ENCODE data around the gene TNFSF13B.
A peak's percentile ranks its signal among the peaks of the same experiment; 100 is the strongest.

Gene TNFSF13B, protein sequence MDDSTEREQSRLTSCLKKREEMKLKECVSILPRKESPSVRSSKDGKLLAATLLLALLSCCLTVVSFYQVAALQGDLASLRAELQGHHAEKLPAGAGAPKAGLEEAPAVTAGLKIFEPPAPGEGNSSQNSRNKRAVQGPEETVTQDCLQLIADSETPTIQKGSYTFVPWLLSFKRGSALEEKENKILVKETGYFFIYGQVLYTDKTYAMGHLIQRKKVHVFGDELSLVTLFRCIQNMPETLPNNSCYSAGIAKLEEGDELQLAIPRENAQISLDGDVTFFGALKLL

DNA sequence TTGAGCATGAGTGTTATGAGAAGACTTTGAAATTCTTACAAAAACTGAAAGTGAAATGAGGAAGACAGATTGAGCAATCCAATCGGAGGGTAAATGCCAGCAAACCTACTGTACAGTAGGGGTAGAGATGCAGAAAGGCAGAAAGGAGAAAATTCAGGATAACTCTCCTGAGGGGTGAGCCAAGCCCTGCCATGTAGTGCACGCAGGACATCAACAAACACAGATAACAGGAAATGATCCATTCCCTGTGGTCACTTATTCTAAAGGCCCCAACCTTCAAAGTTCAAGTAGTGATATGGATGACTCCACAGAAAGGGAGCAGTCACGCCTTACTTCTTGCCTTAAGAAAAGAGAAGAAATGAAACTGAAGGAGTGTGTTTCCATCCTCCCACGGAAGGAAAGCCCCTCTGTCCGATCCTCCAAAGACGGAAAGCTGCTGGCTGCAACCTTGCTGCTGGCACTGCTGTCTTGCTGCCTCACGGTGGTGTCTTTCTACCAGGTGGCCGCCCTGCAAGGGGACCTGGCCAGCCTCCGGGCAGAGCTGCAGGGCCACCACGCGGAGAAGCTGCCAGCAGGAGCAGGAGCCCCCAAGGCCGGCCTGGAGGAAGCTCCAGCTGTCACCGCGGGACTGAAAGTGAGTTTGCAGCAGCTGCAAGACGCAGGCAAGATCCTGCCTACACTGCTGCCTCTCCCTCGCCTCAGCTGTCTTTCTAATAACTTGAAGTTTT is at the start of gene TNFSF13B:
TNFSF13B (plus strand) TSS at position 118 of the 728 bp plus-strand sequence; CDS start at position 296, 178 bp downstream.
- Mint-ChIP-seq H3K27me3 (no peaks in the 10 kb centered on the region), H3K36me3 (ENCODE audit: low read depth) (peaks cover 18% of the 10 kb centered on the region), H3K9me3 (no peaks in the 10 kb centered on the region), H3K27ac (peak within 1 kb of the TSS; percentile 91), H3K4me3 (peak within 1 kb of the TSS; percentile 86), H3K4me1 (ENCODE audit: low read depth) (peaks cover 41% of the 10 kb centered on the region)
- intact Hi-C loops (cut with micrococcal nuclease), result loop anchor here (5.0 kb wide), 1 partner anchor 52 kb away; the partner anchor contains the start of genes ABHD13 and LIG4

DNA sequence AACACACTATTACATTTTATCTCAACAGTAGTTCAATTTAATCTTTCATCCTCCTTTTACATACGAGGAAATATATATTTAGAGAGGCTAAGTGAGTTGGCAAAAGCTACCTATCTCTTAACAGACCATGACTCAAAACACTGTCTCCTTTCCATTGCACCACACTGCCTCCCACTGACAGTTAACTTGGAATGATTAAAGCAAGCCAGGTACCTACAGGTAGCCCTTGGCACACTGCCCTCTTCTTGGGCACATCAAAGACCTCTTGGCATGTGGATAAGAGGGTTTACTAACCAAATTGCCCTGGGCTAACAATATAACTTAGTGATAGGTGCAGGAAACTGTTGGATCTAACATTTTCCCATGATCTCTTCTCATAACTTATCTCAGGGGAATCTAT is 49.5 kb upstream of the TNFSF13B start:
- H3K27ac Mint-ChIP-seq, result no peak overlapping the region
- peaks cover 23% of the 10 kb centered on the region for H3K4me1 Mint-ChIP-seq (ENCODE audit: low read depth)
- no peak overlapping the region for H3K4me3 Mint-ChIP-seq
- no peaks in the 10 kb centered on the region for H3K27me3 Mint-ChIP-seq
- no peaks in the 10 kb centered on the region for H3K9me3 Mint-ChIP-seq
- intact Hi-C loops (cut with micrococcal nuclease), result no loop called here
- peaks cover 8% of the 10 kb centered on the region for H3K36me3 Mint-ChIP-seq (ENCODE audit: low read depth)

DNA sequence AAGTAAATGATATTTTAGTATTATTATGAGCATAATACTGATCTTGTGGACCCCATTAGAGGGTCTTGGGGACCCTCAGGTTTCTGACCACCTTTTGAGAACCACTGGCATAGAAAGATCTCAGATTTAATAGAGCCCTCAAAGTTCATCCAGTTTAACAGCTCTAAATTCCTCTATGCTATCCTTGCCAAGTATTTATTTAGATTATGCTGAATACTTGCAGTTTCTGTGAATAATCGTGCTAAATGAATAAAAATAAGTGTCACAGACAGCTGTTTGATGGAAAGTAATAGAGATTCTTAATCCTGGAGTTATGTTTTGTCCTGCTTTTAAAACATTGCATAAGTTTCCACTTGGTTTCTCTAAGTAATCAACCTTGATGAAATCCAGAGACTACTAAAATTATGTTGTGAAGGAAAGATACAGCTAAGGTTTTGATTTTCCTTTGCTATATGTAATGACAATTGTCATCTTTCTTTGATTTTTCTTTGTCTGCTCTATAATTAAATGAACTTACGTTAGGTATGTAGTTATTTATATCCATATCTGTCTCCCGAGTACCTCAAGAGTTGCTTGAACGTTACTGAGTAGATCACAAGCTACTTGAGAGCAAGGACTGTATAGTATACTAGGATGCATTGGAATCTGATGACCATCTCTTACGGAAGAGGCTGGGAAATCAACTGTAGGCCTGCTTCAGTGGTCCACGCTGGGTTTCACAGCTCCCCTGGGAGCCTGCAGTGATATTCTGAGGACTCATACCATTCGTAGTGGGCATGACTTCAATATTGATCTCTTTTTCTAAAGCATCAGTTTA is 45.6 kb upstream of the TNFSF13B start:
- no peaks in the 10 kb centered on the region for H3K27me3 Mint-ChIP-seq
- no peaks in the 10 kb centered on the region for H3K9me3 Mint-ChIP-seq
- H3K27ac Mint-ChIP-seq, result no peak overlapping the region
- H3K4me1 Mint-ChIP-seq (ENCODE audit: low read depth), result peaks cover 24% of the 10 kb centered on the region
- intact Hi-C loops (cut with micrococcal nuclease), result no loop called here
- no peaks in the 10 kb centered on the region for H3K36me3 Mint-ChIP-seq (ENCODE audit: low read depth)
- no peak overlapping the region for H3K4me3 Mint-ChIP-seq

DNA sequence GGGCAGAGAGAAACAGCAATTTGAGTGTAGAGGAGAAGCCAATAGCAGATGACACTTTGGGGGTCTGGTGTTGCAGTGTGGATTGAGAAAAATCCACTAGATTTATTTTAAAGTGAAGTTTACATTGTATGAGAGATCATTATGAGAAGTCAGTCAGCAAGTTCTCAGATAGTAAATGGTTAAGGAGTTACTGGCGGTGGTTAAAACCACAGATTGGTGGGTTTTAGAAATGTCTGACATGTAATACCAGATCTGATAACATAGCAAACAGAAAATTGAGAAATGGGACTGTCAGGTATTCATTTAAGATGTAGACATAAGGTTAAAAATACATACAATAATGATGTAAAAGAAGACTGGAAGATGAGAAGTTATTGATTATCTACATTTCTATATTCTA is 44.1 kb upstream of the TNFSF13B start:
- Mint-ChIP-seq H3K27me3 (no peaks in the 10 kb centered on the region), H3K9me3 (no peaks in the 10 kb centered on the region), H3K4me3 (no peak overlapping the region), H3K27ac (no peak overlapping the region), H3K36me3 (ENCODE audit: low read depth) (peaks cover 15% of the 10 kb centered on the region), H3K4me1 (ENCODE audit: low read depth) (peaks cover 10% of the 10 kb centered on the region)
- intact Hi-C loops (cut with micrococcal nuclease), result loop anchor here (5.0 kb wide), 3 partner anchors 97 to 672 kb away; no protein-coding TSS in a partner anchor

DNA sequence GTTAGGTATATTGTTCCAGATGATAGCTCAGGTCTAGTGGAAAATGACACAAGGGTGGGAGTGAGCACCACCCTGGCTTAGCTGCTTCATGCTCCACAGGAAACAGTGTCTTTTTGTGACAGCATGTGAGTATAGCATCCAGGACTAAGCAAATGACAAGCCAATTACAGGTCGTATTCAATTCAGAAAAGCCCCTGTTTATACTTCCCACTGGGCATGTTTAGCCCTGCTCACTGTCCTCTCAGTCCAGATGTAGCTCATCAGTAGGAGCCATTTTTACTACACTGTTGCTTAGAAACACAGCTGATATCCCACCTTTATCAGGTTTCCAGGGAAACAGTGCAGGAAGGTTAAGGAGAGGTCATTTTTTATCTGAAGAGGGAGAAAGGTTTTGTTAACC is 43.3 kb upstream of the TNFSF13B start:
- intact Hi-C loops (cut with micrococcal nuclease), result loop anchor here (5.0 kb wide), 3 partner anchors 96 to 671 kb away; no protein-coding TSS in a partner anchor
- no peaks in the 10 kb centered on the region for H3K27me3 Mint-ChIP-seq
- H3K36me3 Mint-ChIP-seq (ENCODE audit: low read depth), result peaks cover 15% of the 10 kb centered on the region
- H3K9me3 Mint-ChIP-seq, result no peaks in the 10 kb centered on the region
- no peak overlapping the region for H3K27ac Mint-ChIP-seq
- peaks cover 10% of the 10 kb centered on the region for H3K4me1 Mint-ChIP-seq (ENCODE audit: low read depth)
- H3K4me3 Mint-ChIP-seq, result no peak overlapping the region

DNA sequence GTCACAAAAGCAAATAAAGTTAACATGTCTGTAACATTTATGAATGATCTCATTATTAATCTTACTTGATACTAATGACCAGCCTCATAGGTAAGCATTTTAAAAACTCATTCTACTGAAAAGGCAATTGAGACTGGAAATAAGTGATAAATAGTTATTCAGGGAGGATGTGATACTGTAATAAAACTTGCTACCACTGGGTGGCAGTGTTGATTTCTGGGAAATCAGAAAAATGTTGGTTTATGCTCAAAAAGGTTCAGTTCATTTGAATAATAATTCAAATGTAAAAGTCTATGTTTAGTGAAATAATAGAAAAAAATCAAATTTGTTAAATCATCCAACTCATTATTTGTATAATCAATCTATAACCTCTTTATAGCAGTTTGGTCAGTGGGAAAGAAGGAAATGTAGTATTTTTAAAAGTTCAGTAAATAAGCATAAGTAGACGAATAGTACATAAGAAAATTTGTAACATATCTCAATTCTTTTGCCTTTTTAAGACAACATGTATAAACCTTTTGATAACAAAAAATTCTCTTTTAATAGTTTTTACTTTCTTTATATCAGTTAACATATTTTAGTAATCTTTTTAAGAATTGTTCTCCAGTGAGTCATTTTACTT is 41.8 kb upstream of the TNFSF13B start:
- no peak overlapping the region for H3K4me3 Mint-ChIP-seq
- H3K36me3 Mint-ChIP-seq (ENCODE audit: low read depth), result peaks cover 15% of the 10 kb centered on the region
- H3K27me3 Mint-ChIP-seq, result no peaks in the 10 kb centered on the region
- intact Hi-C loops (cut with micrococcal nuclease), result loop anchor here (5.0 kb wide), 3 partner anchors 95 to 670 kb away; no protein-coding TSS in a partner anchor
- H3K4me1 Mint-ChIP-seq (ENCODE audit: low read depth), result peaks cover 10% of the 10 kb centered on the region
- no peak overlapping the region for H3K27ac Mint-ChIP-seq
- H3K9me3 Mint-ChIP-seq, result no peaks in the 10 kb centered on the region

DNA sequence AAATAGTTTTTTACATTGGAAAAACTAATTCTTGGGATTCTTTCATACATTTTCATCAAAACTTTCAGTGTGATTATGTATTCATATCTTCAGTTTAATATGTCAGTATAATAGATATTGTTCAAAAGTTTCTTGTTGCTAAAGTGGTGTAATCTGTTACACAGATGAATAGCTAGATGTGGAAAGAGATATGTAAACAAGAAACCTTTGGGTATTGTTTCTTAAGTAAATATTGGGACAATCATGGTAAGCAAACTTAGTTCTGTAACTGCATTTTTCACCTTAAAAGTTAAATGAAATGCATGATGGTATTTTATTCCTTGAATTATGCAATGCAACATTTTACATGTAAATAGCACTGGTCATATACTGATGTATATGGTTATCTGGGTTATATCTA is 39.1 kb upstream of the TNFSF13B start:
- Mint-ChIP-seq H3K4me3 (no peak overlapping the region), H3K9me3 (no peaks in the 10 kb centered on the region), H3K4me1 (ENCODE audit: low read depth) (peaks cover 4% of the 10 kb centered on the region), H3K27ac (no peak overlapping the region), H3K36me3 (ENCODE audit: low read depth) (peaks cover 20% of the 10 kb centered on the region), H3K27me3 (no peaks in the 10 kb centered on the region)
- intact Hi-C loops (cut with micrococcal nuclease), result no loop called here

DNA sequence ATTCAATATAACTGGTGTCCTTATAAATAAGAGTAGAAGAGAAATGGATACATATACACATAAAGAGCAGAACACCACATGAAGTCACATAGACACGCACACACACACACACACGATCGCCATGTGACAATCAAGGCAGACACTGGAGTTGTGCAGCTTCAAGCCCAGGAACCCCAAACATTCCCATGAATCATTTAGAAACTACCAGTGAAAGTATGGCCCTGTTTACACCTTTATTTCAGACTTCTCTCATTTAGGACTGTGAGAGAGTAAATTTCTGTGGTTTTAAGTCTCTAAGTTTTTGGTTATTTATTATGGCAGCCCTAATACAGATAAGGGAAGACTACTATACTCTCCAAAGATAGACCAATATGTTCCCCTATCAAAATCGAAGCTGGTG is 20.4 kb upstream of the TNFSF13B start:
- Mint-ChIP-seq H3K36me3 (ENCODE audit: low read depth) (peaks cover 26% of the 10 kb centered on the region), H3K4me1 (ENCODE audit: low read depth) (no peaks in the 10 kb centered on the region), H3K27ac (no peak overlapping the region), H3K27me3 (no peaks in the 10 kb centered on the region), H3K9me3 (peaks cover 45% of the 10 kb centered on the region), H3K4me3 (no peak overlapping the region)
- intact Hi-C loops (cut with micrococcal nuclease), result no loop called here

DNA sequence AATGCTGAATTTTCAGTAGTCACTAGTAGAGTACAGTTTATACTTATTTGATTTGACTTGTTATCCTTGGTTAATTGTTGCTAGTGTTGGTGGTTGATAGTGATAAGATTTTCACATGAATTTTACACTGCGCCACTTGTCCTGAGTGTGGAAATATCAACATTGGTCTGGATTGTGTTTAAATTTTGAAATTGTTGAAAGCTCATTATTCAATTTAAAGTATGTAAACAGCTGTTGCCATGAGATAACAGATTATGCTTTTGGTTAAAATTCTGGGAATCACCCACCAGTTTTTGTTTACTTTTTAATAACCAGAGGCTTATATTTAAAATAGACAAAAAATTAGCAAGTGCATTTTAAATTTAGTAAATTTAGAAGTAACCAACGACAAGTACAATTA is 12.3 kb upstream of the TNFSF13B start:
- no peaks in the 10 kb centered on the region for H3K4me1 Mint-ChIP-seq (ENCODE audit: low read depth)
- intact Hi-C loops (cut with micrococcal nuclease), result no loop called here
- H3K36me3 Mint-ChIP-seq (ENCODE audit: low read depth), result peaks cover 18% of the 10 kb centered on the region
- no peaks in the 10 kb centered on the region for H3K9me3 Mint-ChIP-seq
- H3K4me3 Mint-ChIP-seq, result no peak overlapping the region
- H3K27me3 Mint-ChIP-seq, result no peaks in the 10 kb centered on the region
- no peak overlapping the region for H3K27ac Mint-ChIP-seq

DNA sequence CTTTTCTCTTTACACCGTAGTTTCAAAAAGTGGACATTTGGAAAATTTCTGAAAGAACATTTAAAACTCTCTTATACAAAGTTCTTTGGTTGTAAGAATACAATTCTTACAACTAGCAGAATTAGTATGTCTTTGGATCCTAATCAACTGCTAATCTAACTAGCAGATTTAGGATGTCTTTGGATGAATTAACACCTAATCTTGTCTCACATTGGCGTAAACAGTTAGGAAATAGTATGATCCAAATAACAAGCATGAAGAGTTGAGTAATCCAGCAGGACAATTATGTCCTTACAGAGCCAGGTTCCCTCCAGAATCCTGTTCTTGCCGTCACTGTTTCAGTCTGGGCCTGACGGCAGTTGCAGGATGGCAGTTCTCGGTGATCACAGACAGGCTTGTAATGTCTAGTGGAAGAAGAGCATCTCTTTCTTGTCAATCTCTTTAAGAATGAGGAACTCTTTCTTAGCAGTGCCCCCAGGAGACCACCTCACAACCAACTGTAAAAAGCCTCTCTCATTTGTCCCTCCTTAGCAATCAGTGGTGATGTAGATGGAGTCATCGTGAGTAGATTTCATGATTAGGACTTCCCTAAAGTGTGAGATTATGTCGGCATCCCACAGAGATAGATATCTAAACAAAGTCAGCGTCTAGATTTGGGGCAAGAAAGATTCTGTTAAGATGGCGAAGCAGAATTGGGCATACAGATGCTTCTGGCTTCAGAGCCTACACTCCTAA is 5.7 kb upstream of the TNFSF13B start:
- intact Hi-C loops (cut with micrococcal nuclease), result no loop called here

DNA sequence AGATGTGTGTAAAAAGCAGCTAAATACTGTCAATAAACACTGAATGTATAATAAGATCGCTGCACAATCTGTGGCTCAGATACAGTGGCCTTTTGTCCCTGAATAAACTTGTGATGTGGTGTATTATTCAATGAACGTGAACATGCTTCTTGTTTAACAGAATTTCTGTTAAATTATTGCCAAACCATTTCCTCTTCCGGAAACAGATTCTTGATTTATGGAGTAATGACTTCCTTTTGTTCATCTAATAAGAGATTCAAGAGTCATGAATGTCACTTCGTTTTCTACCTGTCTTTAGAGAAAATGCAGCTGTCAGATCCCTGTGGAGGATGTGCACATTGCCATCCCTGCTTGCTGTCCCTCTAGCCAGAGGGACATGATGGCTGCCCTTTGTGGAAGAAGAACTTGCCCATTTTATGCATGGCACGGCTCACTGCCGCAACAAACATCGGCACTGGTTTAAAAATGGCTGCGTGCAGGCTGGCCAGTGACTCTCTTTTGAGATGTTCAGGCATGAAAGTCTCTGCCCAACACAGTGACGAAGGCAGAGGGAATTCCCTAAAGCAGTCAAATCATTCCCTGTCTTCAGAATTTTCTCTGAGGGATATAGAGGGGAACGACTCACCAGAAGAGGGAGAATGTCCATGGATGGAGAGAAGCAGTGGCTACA is 3.1 kb upstream of the TNFSF13B start:
- Mint-ChIP-seq H3K9me3 (no peaks in the 10 kb centered on the region), H3K27me3 (no peaks in the 10 kb centered on the region), H3K4me1 (ENCODE audit: low read depth) (peaks cover 36% of the 10 kb centered on the region), H3K27ac (peak overlapping the region; percentile 91), H3K36me3 (ENCODE audit: low read depth) (peaks cover 20% of the 10 kb centered on the region), H3K4me3 (peak overlapping the region; percentile 23)
- intact Hi-C loops (cut with micrococcal nuclease), result loop anchor here (5.0 kb wide), 1 partner anchor 49 kb away; the partner anchor contains the start of genes ABHD13 and LIG4

More for the DNA sequence above, 5.7 kb upstream of the TNFSF13B start:
- H3K27ac Mint-ChIP-seq, result no peak overlapping the region
- H3K36me3 Mint-ChIP-seq (ENCODE audit: low read depth), result peaks cover 19% of the 10 kb centered on the region
- no peaks in the 10 kb centered on the region for H3K9me3 Mint-ChIP-seq
- no peaks in the 10 kb centered on the region for H3K27me3 Mint-ChIP-seq
- no peak overlapping the region for H3K4me3 Mint-ChIP-seq
- H3K4me1 Mint-ChIP-seq (ENCODE audit: low read depth), result peaks cover 31% of the 10 kb centered on the region

DNA sequence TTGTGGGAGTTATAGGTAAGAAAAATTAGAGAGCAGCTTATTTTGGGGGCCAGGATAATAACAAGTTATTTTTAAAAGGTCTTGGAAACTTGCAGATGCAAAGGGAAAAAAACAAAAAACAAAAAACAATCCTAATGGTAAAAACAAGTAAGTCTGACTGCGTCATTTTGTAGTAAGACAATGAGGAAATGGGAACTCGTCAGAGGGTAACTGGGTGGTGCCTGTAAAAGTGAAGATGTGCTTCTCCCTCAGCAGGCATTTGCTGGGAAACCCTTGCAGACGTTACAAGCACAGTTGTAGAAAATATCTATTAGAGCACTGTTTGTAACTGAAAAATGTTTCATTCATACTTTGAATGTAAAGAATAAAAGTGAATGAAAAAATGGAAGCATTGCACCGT is 2.2 kb upstream of the TNFSF13B start:
- peak overlapping the region; percentile 20 for H3K4me3 Mint-ChIP-seq
- intact Hi-C loops (cut with micrococcal nuclease), result loop anchor here (5.0 kb wide), 1 partner anchor 50 kb away; the partner anchor contains the start of genes ABHD13 and LIG4
- H3K27ac Mint-ChIP-seq, result peak overlapping the region; percentile 91
- H3K4me1 Mint-ChIP-seq (ENCODE audit: low read depth), result peaks cover 39% of the 10 kb centered on the region
- H3K27me3 Mint-ChIP-seq, result no peaks in the 10 kb centered on the region
- H3K36me3 Mint-ChIP-seq (ENCODE audit: low read depth), result peaks cover 19% of the 10 kb centered on the region
- H3K9me3 Mint-ChIP-seq, result no peaks in the 10 kb centered on the region
